NB4 (cell line): ENCODE data around the gene SORL1-AS1.

Experiments used
- POLR2A ChIP-seq: IDR thresholded peaks from 2 replicates; pipeline ENCODE4 v1.6.1; 2011; ENCODE audit warnings: mild to moderate bottlenecking; ENCODE audit not compliant: insufficient read length; ENCODE audit errors: extremely low read depth
- TF ChIP-seq, protein P1 (sequence below): IDR thresholded peaks from one replicate; pipeline ENCODE4 v1.5.1; 2012; ENCODE audit warnings: low read depth, low read length

DNA sequence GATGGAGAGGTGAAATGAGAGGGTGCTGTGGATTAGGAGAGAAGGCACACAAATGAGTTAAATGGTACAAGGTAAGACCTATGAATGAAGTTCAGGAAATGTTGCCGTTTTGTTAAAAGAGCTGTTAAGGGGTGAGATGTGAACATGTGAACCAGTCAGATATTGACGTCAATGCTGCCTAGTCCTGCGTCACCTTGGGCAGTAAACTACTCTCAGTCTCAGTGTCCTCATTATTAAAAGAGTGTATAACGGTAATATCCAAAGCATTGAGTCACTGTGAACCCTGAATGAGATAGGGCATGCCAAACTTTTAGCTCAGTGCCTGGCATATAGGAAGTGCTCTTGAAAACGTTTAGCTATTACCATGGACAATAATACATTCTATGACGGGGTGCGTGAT, 32.4 kb upstream of the SORL1-AS1 start:
- TF ChIP-seq, protein P1, sequence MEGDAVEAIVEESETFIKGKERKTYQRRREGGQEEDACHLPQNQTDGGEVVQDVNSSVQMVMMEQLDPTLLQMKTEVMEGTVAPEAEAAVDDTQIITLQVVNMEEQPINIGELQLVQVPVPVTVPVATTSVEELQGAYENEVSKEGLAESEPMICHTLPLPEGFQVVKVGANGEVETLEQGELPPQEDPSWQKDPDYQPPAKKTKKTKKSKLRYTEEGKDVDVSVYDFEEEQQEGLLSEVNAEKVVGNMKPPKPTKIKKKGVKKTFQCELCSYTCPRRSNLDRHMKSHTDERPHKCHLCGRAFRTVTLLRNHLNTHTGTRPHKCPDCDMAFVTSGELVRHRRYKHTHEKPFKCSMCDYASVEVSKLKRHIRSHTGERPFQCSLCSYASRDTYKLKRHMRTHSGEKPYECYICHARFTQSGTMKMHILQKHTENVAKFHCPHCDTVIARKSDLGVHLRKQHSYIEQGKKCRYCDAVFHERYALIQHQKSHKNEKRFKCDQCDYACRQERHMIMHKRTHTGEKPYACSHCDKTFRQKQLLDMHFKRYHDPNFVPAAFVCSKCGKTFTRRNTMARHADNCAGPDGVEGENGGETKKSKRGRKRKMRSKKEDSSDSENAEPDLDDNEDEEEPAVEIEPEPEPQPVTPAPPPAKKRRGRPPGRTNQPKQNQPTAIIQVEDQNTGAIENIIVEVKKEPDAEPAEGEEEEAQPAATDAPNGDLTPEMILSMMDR: no peak
- no peak for TF ChIP-seq POLR2A
